A673 (cell line): Measurements from ENCODE around the gene TENM3. TPM values are rescaled to one million over a fixed set of nuclear protein-coding genes. Genes with fewer than 3 reads are reported as not detected.

ENCODE experiments used
- BruUV-seq: library from RNA; stranded (reverse); fragments of 400-500 nt; replicated peaks from 2 replicates; lab custom pipeline; 2021; lab: Mats Ljungman, UMichigan
- CTCF ChIA-PET: fragments of 300-600 bp; sonication (Branson Sonifier 250); formaldehyde crosslinking; loops from one replicate; lab custom pipeline; 2022; ENCODE audit warnings: antibody characterized with exemption; lab: Charles Lee
- POLR2A ChIA-PET: fragments of 300-600 bp; sonication (Branson Sonifier 250); formaldehyde crosslinking; loops from one replicate; lab custom pipeline; 2022; ENCODE audit warnings: antibody characterized with exemption; ENCODE audit not compliant: low non-redundant PET; lab: Charles Lee
- DNase-seq: peaks from one replicate; pipeline ENCODE4 v3.0.0-alpha.2; 2015; ENCODE audit warnings: low spot score
- H3K27ac ChIP-seq: fragments of 200-600 bp; sonication (generic); 2 replicates; pipeline ENCODE4 v1.5.1; 2016; ENCODE audit warnings: mixed run types, low read depth, mild to moderate bottlenecking, mixed read lengths, antibody characterized with exemption, low read length; ENCODE audit not compliant: poor library complexity, severe bottlenecking
- H3K27me3 ChIP-seq: fragments of 200-600 bp; sonication (generic); replicated peaks from 2 replicates; pipeline ENCODE4 v1.6.1; 2017; ENCODE audit warnings: mixed run types, low read depth, mild to moderate bottlenecking, mixed read lengths, antibody characterized with exemption, low read length; ENCODE audit not compliant: insufficient read depth, poor library complexity
- H3K36me3 ChIP-seq: fragments of 200-600 bp; sonication (generic); 2 replicates; pipeline ENCODE4 v1.6.1; 2016; ENCODE audit warnings: mixed run types, mild to moderate bottlenecking, mixed read lengths, antibody characterized with exemption, low read length; ENCODE audit not compliant: insufficient read depth, poor library complexity, severe bottlenecking
- H3K4me1 ChIP-seq: fragments of 200-600 bp; sonication (generic); 2 replicates; pipeline ENCODE4 v1.6.1; 2017; ENCODE audit warnings: mixed run types, mild to moderate bottlenecking, mixed read lengths, antibody characterized with exemption, low read length; ENCODE audit not compliant: insufficient read depth, poor library complexity, severe bottlenecking
- H3K4me3 ChIP-seq: fragments of 200-600 bp; sonication (generic); 2 replicates; pipeline ENCODE4 v1.5.1; 2016; ENCODE audit warnings: low read depth, mixed run types, mild to moderate bottlenecking, mixed read lengths, low read length; ENCODE audit not compliant: poor library complexity, severe bottlenecking
- H3K9me3 ChIP-seq: fragments of 200-600 bp; sonication (generic); 2 replicates; pipeline ENCODE4 v1.6.1; 2016; ENCODE audit warnings: mixed run types, low read depth, mild to moderate bottlenecking, mixed read lengths, antibody characterized with exemption, low read length; ENCODE audit not compliant: poor library complexity, severe bottlenecking
- EZH2 ChIP-seq: fragments of 200-600 bp; sonication (generic); IDR thresholded peaks from 2 replicates; pipeline ENCODE4 v1.6.1; 2017; ENCODE audit warnings: borderline replicate concordance, low read depth, mild to moderate bottlenecking, mixed read lengths, antibody characterized with exemption, low read length; ENCODE audit not compliant: poor library complexity, severe bottlenecking
- intact Hi-C: fragments of 100-400 bp; cut with micrococcal nuclease; formaldehyde crosslinking; loops from one replicate; pipeline ENCODE4 v1.10.0; 2022; ENCODE audit not compliant: unreplicated experiment
- total RNA-seq: library from RNA; stranded (reverse); gene quantifications from 2 replicates; pipeline ENCODE4 v1.2.3, GENCODE V29; 2021
- TF ChIP-seq, protein P1 (sequence below): fragments of 300-800, 200-600 bp; sonication (generic); conservative IDR thresholded peaks from 2 replicates; pipeline ENCODE4 v1.5.1; 2017; ENCODE audit warnings: low read depth, mild to moderate bottlenecking, antibody characterized with exemption, low read length, moderate library complexity, mixed read lengths

TENM3 gene
- total RNA-seq, 1 experiment from 2014 or later = 26.4 TPM

DNA sequence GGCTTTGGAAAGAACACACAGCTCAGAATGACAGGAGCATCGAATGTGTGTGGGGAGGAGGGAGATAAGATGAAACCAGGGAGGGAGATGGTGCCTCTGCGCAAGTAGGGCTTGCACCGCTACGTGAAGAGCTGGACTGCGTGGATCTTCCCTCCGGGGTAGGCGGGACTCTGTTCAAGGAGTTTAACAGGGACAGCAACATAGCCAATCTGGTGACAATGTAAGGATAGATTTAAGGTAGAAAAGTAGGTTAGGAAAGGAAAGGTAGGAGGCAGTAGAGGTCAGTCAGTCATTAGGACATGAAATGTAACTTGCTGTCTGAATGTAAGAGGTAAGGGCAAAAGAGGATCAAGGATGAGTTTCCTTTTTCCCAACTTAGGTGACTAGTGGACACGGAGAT lies 521.4 kb downstream of the TENM3 start:
- intact Hi-C loops = no loop called here
- TF ChIP-seq, protein P1, sequence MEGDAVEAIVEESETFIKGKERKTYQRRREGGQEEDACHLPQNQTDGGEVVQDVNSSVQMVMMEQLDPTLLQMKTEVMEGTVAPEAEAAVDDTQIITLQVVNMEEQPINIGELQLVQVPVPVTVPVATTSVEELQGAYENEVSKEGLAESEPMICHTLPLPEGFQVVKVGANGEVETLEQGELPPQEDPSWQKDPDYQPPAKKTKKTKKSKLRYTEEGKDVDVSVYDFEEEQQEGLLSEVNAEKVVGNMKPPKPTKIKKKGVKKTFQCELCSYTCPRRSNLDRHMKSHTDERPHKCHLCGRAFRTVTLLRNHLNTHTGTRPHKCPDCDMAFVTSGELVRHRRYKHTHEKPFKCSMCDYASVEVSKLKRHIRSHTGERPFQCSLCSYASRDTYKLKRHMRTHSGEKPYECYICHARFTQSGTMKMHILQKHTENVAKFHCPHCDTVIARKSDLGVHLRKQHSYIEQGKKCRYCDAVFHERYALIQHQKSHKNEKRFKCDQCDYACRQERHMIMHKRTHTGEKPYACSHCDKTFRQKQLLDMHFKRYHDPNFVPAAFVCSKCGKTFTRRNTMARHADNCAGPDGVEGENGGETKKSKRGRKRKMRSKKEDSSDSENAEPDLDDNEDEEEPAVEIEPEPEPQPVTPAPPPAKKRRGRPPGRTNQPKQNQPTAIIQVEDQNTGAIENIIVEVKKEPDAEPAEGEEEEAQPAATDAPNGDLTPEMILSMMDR = no peak
- no peak for TF ChIP-seq EZH2
- Histone ChIP-seq H3K27ac (no peak overlapping the region), H3K4me3 (no peak overlapping the region), H3K9me3 (no peaks in the 10 kb centered on the region), H3K4me1 (no peaks in the 10 kb centered on the region), H3K27me3 (no peaks in the 10 kb centered on the region), H3K36me3 (no peaks in the 10 kb centered on the region)
- ChIA-PET POLR2A (no interaction called here), CTCF (no interaction called here)
- no peak for DNase-seq
- BruUV-seq = no TSS peak

DNA sequence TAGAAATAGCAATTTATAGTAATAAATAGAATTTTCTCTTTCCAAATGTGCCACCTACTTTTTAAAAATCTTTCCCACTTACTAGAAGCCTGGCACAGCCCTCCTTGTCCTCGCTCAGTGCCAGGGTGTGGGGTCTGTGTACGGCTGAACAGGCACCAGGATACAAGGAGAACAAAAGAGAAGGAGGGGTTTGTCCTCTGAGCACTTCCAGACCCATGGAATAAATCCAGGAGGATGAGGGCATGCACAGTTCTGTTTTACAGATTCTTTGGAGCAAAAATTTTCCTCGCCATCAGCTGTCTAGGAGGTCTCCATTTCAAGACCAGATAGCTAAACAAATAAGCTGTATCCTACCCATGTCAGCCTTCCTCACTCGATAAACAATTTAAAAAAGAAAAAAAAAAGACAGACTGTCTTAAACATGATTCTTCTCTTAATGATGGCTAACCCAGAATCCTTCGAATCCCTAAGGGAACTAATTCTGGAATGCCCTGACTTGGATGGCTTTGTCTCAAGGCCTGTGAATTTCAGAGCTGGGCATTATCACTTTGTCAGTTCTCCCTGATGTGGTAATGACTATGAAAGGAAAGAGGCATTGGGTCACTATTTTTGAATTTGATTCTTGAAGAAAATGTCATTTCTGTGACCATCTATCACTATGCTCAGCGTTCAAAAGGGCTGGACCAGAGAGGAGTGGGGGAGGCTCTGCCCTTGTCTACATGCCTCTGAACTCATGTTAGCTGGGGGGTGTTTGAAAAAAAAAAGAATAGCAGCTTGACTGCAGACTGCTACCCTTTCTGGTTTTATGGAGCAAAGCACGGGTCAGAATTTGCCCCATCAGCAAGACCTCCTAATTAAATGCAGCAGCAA lies 523.0 kb downstream of the TENM3 start:
- DNase-seq = no peak
- Histone ChIP-seq H3K9me3 (no peaks in the 10 kb centered on the region), H3K27ac (no peak overlapping the region), H3K4me1 (no peaks in the 10 kb centered on the region), H3K4me3 (no peak overlapping the region), H3K27me3 (no peaks in the 10 kb centered on the region), H3K36me3 (no peaks in the 10 kb centered on the region)
- CTCF ChIA-PET = no interaction called here
- POLR2A ChIA-PET = no interaction called here
- intact Hi-C loops = no loop called here
- TF ChIP-seq, protein P1 = no peak
- no peak for TF ChIP-seq EZH2
- BruUV-seq = no TSS peak

DNA sequence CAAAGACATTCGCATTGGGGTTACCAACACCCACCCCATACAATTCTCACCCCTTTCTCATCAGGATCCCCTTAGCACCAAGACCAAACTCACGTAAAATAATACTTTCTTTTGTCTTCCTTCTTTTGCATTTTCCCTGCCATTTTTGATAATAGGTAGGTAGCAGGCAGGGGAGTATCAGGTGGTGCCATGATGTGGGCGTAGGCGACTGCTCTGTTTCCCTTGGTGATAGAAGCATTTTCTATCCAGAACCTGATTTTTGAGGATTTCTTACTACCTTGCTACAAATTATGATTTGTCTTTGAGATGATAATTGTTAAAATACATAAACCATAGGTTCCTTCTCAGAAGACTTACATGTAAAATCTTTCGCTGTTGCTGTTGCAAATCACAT lies 523.7 kb downstream of the TENM3 start:
- intact Hi-C loops = no loop called here
- POLR2A ChIA-PET = no interaction called here
- CTCF ChIA-PET = no interaction called here

More for the DNA sequence above, 523.7 kb downstream of the TENM3 start:
- Histone ChIP-seq H3K4me1 (no peaks in the 10 kb centered on the region), H3K9me3 (no peaks in the 10 kb centered on the region), H3K27ac (no peak overlapping the region), H3K4me3 (no peak overlapping the region), H3K36me3 (no peaks in the 10 kb centered on the region), H3K27me3 (no peaks in the 10 kb centered on the region)
- DNase-seq = no peak
- BruUV-seq = no TSS peak
- TF ChIP-seq EZH2 = no peak
- TF ChIP-seq, protein P1 = no peak
